Measurements from ENCODE around the gene EYS. TPM values are rescaled to one million over a fixed set of nuclear protein-coding genes. Genes with fewer than 3 reads are reported as not detected.

The EYS gene
- polyA plus RNA-seq, 1 experiment, result not detected

DNA sequence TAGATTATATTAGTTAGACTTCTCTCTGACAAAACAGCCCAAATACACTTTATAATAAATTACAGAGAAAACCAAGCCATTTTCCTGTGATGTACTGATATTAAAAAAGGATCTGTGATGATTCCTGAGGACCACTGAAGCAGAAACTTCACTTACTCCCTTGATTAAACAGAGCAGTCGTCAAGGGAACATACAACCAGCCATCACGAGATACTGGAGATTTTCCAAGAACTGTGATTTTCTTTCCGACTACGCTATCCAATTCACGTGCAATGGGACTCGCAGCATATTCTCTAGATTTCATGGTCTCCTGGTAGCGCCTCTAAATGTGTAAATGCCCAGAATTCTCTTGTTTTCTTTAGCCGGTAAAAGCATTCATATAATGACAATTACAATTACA is 1694.0 kb downstream of the EYS start:
- CTCF ChIA-PET, result interaction anchor here (0.5 to 2.4 kb wide), 15 partner anchors 12 to 335 kb away, joined by 3 to 192 read pairs (median 4); no protein-coding TSS in a partner anchor
- H3K27ac ChIP-seq (ENCODE audit: low read depth, low read length), result no peak overlapping the region
- H3K9me3 ChIP-seq (ENCODE audit: control insufficient read depth, insufficient read depth, low read length), result no peaks in the 10 kb centered on the region
- no peak for DNase-seq (ENCODE audit: low read depth, low spot score)
- H3K27me3 ChIP-seq (ENCODE audit: control insufficient read depth, insufficient read depth, low read length), result no peaks in the 10 kb centered on the region
- POLR2A ChIA-PET, result no interaction called here
- H3K4me3 ChIP-seq (ENCODE audit: low read depth, low read length), result no peak overlapping the region
- TF ChIP-seq CTCF (IDR thresholded peaks at IDR 0.05; ENCODE audit: low read depth, low read length), result no peak

DNA sequence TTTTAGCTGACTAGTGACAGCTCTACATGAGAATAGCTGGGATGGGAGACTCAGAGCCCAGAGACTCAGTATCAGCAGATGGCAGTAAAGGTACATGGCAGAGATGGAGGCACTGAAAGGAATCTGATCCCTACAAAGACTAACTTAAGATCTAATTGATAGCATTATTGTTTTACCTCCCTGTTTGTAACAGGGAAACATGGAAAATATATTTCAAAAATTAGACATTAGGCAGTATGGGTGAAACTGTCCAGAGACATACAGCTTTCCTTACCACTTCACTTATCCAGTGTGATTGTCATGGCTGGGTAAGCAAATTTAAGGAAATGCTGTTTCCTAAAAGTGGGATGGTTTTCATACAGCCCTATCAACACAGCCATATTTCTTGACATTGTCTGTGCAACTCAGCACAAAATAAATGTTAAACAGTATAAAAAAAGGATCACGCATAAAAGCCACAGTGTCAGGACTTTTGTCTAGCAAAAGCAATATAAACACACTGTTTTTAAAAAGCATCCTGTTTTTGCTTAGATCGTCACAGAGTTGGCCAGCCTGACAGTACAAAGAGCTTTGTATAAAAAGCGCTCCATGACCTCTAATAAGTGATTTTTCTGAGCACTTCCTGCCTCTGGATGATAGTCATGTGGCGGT is 1694.5 kb downstream of the EYS start:
- Histone ChIP-seq H3K27me3 (ENCODE audit: control insufficient read depth, insufficient read depth, low read length) (no peaks in the 10 kb centered on the region), H3K4me3 (ENCODE audit: low read depth, low read length) (no peak overlapping the region), H3K9me3 (ENCODE audit: control insufficient read depth, insufficient read depth, low read length) (no peaks in the 10 kb centered on the region), H3K27ac (ENCODE audit: low read depth, low read length) (no peak overlapping the region)
- CTCF ChIA-PET, result interaction anchor here (0.5 to 2.4 kb wide), 19 partner anchors 11 to 508 kb away, joined by 3 to 192 read pairs (median 4); no protein-coding TSS in a partner anchor
- POLR2A ChIA-PET, result no interaction called here
- peak; percentile 99 for TF ChIP-seq CTCF (IDR thresholded peaks at IDR 0.05; ENCODE audit: low read depth, low read length)
- peak; percentile 55 for DNase-seq (ENCODE audit: low read depth, low spot score)

DNA sequence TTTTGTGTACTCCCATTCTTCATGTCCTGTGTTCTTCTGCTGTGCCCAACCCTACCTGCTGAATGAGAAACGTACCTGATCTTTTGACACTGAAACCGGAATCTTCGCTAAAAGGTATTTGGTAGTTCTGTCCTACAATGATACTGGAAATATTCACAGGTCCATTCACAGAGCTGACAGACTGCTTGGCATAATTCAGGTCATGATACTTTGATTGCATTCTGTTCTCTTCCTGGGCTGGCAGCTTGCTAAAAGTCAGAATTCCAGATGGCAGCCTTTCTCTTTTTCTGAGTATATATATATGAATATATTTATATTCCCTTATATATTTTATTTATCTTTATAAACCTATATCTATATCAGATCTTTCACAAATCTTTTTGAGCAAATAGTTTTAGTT is 1696.4 kb downstream of the EYS start:
- Histone ChIP-seq H3K9me3 (ENCODE audit: control insufficient read depth, insufficient read depth, low read length) (no peaks in the 10 kb centered on the region), H3K27ac (ENCODE audit: low read depth, low read length) (no peak overlapping the region), H3K4me3 (ENCODE audit: low read depth, low read length) (no peak overlapping the region), H3K27me3 (ENCODE audit: control insufficient read depth, insufficient read depth, low read length) (no peaks in the 10 kb centered on the region)
- no peak for DNase-seq (ENCODE audit: low read depth, low spot score)
- no peak for TF ChIP-seq CTCF (IDR thresholded peaks at IDR 0.05; ENCODE audit: low read depth, low read length)
- ChIA-PET CTCF (interaction anchor here (0.6 to 1.2 kb wide), 2 partner anchors 12 to 320 kb away, joined by 3 to 13 read pairs; no protein-coding TSS in a partner anchor), POLR2A (no interaction called here)

- CTCF ChIA-PET, result interaction anchor here (1.2 to 1.6 kb wide), 2 partner anchors 321 kb away, joined by 6 to 13 read pairs; no protein-coding TSS in a partner anchor
- no peak overlapping the region for H3K4me3 ChIP-seq (ENCODE audit: low read depth, low read length)
These were observed 1697.0 kb downstream of the EYS start for GRCh38 chr6:64010010-64010409.

More at GRCh38 chr6:64010010-64010409, 1697.0 kb downstream of the EYS start:
- TF ChIP-seq CTCF (IDR thresholded peaks at IDR 0.05; ENCODE audit: low read depth, low read length), result no peak
- no peak for DNase-seq (ENCODE audit: low read depth, low spot score)
- Histone ChIP-seq H3K27ac (ENCODE audit: low read depth, low read length) (no peak overlapping the region), H3K9me3 (ENCODE audit: control insufficient read depth, insufficient read depth, low read length) (no peaks in the 10 kb centered on the region), H3K27me3 (ENCODE audit: control insufficient read depth, insufficient read depth, low read length) (no peaks in the 10 kb centered on the region)
- POLR2A ChIA-PET, result no interaction called here

Data from AG04450 (cell line).